HG02884 (cell line): Measurements from ENCODE around the gene LRRC43.
"Not testable (repeated sequence)": the region's sequence is repeated elsewhere in the genome, so short reads cannot be mapped to it uniquely, and the experiment has no call there.

Source experiments
- ATAC-seq: cut with Tn5 transposase; IDR thresholded peaks from one replicate; pipeline ENCODE4 v1.9.1; 2021; ENCODE audit warnings: mild to moderate bottlenecking, moderate library complexity; ENCODE audit not compliant: unreplicated experiment

LRRC43 gene

DNA sequence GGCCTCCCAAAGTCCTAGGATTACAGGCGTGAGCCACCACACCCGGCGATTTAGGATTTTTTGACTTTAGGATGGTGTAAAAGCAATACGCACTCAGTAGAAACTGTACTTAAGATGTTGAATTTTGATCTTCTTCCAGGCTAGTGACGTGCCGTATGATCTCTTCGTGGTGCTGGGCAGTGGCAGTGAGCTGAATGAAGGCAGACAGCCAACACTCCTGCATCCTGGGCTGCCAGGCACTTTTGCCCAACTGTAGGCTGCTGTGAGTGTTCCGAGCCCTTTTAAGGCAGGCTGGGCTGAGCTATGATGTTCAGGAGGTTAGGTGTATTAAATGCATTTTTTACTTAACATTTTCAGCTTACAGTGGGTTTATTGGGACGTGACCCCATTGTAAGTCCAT, 30.2 kb upstream of the LRRC43 start:
- ATAC-seq: no peak

DNA sequence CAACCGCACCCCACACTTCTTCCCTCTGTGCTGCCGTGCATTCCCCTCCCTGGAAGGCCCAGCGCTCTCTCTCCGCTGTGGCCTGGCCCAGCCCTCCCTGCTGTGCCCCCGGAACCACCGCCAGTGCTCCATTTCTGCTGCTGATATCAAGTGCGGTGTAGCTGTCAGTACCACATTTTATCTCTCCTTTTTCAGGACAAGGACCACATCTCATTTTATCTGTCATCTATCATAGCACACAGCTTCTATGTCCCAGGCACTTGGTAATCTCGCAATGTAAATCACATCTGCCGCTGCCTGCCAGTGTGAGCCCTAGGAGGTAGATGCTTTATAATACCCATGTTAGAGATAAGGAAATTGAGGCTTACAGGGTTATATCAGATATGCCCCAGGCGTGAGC, 27.2 kb upstream of the LRRC43 start:
- ATAC-seq: no peak

- ATAC-seq: no peak
These were observed 24.1 kb upstream of the LRRC43 start for GRCh38 chr12:122158700-122159285.

- no peak for ATAC-seq
These were observed 23.0 kb upstream of the LRRC43 start for GRCh38 chr12:122159882-122160281.

DNA sequence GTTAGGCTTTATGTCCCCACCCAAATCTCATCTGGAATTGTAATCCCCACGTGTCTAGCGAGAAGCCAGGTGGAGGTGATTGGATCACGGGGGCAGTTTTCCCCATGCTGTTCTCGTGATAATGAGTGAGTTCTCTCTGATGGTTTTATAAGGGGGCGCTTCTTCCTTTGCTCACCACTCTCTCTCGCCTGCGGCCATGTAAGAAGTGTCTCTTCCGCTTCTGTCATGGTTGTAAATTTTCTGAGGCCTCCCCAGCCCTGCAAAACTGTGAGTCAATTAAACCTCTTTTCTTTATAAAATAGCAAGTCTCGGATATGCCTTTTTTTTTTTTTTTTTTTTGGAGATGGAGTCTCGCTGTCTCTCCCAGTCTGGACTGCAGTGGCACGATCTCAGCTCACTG, 22.2 kb upstream of the LRRC43 start:
- no peak for ATAC-seq

- no peak for ATAC-seq
These were observed 21.2 kb upstream of the LRRC43 start for GRCh38 chr12:122161682-122162081.

DNA sequence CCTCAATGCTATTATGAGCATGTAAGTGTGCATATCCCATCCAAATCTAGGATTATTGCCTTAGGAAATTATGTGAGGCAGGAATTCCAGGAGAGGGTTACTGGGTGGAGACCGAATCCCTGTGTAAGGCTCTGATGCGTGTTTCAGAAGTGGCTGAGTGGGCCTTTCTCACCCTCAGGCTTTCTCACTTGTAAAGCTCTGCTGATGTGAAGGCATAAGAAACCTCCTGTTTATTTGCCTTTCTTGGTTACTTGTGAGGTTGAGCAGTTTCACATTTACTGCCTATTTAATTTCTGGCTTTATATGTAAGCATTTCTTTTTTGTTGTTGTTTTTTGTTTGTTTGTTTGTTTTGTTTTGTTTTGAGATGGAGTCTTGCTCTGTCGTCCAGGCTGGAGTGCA, 19.9 kb upstream of the LRRC43 start:
- ATAC-seq: no peak

DNA sequence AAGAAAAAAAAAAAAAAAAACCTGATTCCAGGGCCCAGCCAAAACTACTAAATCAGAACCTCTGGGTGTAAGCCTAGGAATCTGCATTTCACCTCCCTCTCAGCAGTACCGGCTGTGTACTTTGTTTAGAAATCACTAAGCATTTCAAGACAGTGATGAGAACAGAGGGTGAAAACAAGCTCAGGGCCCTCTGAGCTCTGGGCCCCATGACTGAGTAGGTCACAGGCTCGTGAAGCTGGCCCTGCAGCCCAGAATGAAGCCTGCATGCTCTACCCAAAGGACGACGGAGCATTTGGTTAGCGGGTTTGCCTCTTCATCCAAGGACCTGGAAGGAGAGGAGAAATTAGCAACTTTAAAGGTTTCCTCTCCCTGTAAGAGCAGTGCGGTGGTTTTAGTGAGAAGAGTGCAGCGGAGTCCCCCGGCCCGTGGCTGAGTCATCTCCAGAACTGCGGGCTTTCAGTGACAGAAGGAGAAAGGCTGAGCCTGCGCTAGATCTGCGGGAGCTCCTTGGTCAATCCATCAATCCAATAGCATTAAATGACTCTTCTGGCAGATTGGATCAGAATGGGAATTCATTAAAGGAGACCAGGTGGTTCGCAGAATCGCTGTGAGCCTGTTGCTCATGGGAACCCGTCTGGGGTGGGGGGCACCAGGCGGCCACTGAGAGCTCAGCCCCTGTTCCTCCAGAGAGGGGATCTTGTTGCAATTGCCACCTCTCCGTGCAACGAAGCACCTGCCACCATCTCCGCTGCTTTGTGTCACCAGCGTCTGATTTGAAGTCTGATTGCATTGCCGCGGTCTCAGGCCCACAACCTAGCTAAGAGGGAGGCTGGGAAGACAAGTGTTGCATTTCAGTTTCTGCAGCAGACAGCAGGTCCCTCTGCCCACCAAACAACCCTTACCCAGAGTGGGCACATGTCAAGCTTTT, 16.2 kb upstream of the LRRC43 start:
- ATAC-seq: no peak

GRCh38 chr12:122167356-122167925, 15.5 kb upstream of the LRRC43 start:
- no peak for ATAC-seq

DNA sequence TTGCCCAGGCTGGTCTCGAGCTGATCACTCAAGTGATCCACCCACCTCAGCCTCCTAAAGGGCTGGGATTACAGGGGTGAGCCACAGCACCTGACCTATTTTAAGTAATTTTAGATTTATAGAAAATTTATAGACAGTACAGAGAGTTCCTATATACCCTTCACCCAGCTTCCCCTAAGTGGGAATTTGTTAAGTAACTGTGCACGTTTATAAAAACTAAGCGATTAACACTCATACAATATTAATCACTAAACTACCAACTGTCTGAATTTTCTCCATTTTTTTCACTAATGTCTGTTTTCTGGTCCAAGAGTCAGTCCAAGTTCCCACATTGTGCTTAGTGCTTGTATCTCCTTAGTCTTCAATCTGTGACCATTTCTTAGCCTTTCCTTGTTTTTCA, 14.4 kb upstream of the LRRC43 start:
- ATAC-seq: no peak

DNA sequence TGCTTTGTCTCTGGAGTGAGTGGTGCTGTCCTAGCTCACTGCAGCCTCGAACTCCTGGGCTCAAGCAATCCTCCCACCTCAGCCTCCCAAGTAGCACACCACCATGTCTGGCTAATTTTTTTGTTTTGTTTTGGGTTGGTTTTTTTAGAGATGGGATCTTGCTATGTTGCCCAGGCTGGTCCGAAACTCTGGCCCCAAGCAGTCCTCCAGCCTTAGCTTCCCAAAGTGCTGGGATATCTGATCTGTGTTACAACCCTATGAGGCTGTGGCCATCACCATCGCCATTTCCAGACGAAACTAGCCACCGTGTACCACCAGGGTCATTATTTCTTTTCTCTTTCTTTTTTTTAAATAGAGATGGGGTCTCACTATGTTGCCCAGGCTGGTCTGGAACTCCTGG, 11.5 kb upstream of the LRRC43 start:
- no peak for ATAC-seq

DNA sequence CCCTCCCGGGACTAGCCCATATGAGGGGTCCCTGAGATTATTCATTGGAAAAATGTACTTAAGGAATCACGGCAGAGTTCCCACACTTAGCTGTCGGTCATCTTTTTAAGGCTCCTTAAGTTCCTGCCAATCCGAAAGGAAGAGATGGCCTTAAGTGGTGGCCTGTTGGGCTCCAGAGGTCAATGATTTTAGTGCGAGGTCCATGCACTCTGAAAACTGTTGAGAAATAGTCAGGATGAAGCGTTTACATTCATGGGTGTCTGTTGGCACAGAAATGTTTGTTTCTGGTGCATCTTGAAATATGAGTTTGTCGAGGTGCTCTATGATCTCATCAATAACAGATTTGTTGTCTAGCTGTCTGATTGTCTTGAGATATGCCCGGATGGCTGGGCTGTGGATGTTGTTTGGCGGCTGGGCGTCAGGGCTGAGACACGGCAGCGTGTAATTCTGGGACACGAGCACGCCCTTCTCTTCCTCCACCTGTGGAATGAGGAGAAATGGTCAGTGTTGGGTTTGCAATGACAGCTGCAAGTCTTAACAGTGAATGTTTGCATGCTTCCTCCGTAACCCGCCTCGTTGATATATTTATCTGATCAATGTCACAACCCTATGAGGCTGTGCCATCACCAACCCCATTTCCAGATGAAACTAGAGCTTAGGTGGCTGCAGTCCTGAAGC, 10.5 kb upstream of the LRRC43 start:
- ATAC-seq: no peak

DNA sequence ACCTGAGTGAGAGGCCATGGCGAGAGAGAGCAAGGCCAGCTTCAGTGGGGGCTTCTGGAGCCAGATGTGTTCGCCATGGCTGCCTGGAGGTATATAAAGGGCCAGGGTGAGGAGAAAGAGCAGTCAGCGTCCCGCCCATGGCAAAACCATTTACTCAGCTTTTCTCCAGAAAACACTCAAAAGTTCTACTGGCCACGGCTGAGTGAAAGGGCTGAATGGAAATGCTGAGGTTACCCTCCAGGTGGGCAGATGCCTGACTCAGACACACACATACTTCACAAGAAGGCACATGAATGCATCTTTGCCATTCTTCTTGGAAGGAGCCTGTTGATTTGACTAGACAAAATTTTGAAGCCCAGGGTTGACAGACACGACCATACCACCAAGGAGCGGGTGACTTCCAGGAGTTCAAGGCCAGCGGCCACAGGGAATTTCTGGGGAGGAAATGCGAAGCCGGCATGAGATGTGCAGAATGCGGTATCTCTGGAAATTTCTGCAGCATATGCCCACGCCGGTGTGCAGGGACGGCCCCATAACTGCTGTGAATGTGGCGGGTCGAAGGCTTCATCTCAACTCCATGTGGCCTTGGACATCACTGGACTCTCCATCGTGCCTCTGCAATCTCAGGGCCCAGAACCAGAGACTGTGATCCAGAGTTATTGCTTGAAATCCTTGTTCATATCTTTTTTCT, 8.6 kb upstream of the LRRC43 start, which contains the start of gene IL31:
Gene IL31 (minus strand): TSS at position 67 of the 691 bp plus-strand sequence. CDS start 49 bp downstream, at position 18.
- ATAC-seq: no peak

DNA sequence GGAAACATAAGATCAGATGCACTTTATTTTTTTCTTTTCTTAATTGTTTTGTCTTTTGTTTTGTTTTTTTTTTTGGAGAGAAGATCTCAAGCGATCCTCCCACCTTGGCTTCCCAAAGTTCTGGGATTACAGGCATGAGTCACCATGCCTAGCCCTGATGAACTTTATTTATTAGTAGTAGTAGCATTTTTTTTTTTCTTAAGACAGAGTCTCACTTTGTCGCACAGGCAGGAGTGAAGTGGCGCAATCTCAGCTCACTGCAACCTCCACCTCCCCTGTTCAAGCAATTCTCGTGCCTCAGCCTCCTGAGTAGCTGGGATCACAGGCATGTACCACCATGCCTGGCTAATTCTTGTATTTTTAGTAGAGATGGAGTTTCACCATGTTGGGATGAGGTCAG, 6.5 kb upstream of the LRRC43 start:
- ATAC-seq: not testable (repeated sequence)

GRCh38 chr12:122183588-122183940, 641 bp downstream of the LRRC43 start:
- ATAC-seq: no peak

DNA sequence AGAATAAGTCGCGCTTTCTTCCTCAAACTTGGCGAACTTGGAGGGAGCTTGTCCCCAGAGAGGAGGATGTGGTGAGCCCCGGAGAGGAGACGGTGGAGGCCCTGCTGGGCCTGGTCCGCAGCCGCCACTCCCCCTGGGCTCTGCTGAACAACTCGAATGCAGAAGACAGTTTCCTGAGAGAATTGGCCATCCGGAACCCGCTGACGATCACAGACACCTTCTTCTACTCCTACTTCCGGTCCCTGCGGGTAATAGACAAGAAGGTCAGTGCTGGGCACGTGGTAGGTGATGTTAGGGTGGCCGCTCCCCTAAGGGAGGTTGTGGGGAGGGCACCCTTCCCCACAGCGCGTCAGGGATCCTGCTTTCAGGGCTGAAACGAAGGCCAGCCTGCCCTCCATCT, 1.6 kb downstream of the LRRC43 start:
- no peak for ATAC-seq

DNA sequence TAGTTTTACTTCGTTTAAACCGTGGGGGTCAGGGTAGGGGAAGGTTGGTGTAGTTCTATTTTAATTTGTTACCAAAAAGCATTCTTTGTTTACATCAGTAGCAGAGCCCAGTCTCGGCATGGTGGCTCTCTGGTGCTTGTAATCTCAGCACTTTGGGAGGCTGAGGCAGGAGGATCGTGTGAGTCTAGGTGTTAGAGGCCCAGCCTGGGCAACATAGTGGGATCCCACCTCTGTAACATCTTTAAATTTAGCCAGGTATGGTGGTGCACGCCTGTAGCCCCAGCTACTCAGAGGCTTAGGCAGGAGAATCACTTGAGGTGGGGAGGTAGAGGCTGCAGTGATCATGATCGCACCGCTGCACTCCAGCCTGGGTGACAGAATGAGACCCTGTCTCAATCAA, 2.2 kb downstream of the LRRC43 start:
- no peak for ATAC-seq

DNA sequence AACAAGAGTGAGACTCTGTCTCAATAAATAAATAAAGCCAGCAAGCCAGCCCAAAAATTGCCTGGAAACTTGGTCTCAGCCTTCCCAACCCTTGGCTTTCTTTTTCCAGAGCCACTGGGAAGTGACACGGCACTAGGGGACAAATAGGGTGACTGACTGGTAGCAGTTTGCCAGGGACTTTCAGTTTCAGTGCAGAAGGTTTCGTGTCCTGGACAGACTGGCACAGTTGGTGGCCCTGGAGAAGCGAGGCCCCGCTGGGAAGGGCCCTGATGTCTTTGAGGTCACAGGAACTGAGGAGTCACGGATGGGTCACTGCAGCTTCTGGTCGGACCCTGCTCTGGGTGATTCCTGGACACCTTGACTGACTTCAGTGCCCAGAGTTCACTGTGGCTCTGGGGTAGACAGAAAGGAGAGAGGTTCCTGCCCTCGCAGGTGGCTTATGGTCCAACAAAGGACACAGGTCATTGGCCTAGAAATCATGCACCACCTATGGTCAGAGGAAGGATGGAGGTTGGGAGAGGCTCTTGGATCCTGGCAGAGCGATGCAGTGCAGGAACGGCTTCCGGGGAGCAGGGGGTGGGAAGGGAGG, 2.7 kb downstream of the LRRC43 start:
- no peak for ATAC-seq

DNA sequence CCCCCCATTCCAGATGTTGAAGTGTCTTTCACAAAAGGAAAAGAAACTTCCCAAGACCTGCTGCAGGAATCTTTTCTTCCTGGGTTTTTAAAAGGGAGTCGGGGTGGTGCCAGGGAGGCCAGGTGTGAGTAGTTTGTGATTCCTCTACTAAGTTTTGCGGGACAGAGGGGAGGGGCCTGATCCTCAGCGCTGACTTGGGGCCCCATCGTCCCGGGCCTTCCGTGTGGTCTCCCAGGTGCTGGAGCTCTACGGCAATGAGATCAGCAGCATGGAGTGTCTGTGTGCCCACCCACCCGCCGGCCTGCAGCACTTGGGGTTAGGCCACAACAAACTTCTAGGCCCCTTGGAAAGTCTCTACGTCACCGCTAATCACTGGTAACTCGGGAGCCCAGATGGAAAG, 4.5 kb downstream of the LRRC43 start:
- no peak for ATAC-seq

- ATAC-seq: no peak
These were observed 6.9 kb downstream of the LRRC43 start for GRCh38 chr12:122189626-122190475.
